ENCODE results near the gene DIS3L. TPM values are rescaled to one million over a fixed set of nuclear protein-coding genes. Genes with fewer than 3 reads are reported as not detected.

DIS3L gene
- total and polyA plus RNA-seq, 2 of the 13 experiments (the other 11 are each of a cell fraction or from before 2014, with no cell fraction given): 21.0 to 50.5 TPM

DNA sequence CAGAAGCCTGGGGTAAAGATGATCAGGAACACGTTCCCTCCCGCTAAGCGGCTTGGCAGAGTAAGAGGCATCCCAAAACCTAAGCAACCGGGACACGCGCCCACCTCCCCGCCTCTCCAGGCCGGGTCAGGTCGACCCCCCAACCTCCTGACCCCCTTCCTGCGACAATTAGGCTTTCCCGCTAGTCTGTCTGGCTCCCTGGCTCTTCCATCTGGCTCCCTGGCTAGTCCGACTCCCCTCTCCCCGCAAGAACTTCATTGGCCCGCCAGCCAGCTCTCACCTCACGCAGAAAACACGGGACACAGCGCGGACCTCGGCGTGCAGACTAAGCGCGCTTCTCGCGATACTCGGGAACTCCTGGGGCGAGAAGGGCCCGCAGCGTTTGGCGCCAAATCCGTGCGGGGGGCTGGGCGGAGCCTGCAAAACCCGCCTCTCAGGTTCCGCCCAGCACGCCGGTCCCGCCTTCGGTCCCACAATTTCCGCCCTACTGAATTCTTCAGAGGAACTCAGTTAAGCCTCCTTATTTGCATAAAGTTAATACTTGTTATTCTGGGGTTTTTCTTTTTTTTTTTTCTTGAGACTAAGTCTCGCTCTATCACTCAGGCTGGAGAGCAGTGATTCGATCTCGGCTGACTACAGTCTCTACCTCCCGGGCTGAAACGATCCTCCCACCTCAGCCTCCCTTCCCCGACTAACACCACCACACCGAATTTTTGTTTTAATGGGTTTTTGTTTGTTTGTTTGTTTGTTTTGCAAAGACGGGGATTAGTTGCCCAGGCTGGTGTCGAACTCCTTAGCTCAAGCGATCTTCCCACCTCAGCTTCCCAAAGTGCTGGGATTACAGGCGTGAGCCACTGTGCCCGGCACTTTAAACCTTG is 63.2 kb downstream of the DIS3L start, which contains the start of gene TIPIN (continued):
- TF ChIP-seq TCF12 (IDR thresholded peaks at IDR 0.05) (no peak), TCF12 (CRISPR knock-in tag; IDR thresholded peaks at IDR 0.05) (no peak), SMAD3 (CRISPR knock-in tag; IDR thresholded peaks at IDR 0.05) (no peak), ATF1 (CRISPR knock-in tag; IDR thresholded peaks at IDR 0.05) (peak; percentile 66), ZC3H4 (CRISPR knock-in tag; IDR thresholded peaks at IDR 0.05; ENCODE audit: borderline replicate concordance) (no peak), ZKSCAN5 (CRISPR knock-in tag; IDR thresholded peaks at IDR 0.05) (0 out of 2 replicates have a peak, but pooled peaks have one; percentile 21), SATB2 (CRISPR knock-in tag; IDR thresholded peaks at IDR 0.05) (no peak), ZNF234 (CRISPR knock-in tag; conservative IDR thresholded peaks at IDR 0.05) (no peak), NFKBIZ (CRISPR knock-in tag; IDR thresholded peaks at IDR 0.05) (no peak), KLF9 (CRISPR knock-in tag; IDR thresholded peaks at IDR 0.05; ENCODE audit: low read depth) (no peak), ZNF225 (CRISPR knock-in tag; IDR thresholded peaks at IDR 0.05) (peak; percentile 74; the same call in 1 of the 2 replicates), ZFP37 (CRISPR knock-in tag; IDR thresholded peaks at IDR 0.05; ENCODE audit: borderline replicate concordance) (no peak), ZNF549 (CRISPR knock-in tag; IDR thresholded peaks at IDR 0.05) (0 out of 2 replicates have a peak, but pooled peaks have one; percentile 45), MIER2 (CRISPR knock-in tag; IDR thresholded peaks at IDR 0.05) (peak; percentile 17; the same call in 1 of the 2 replicates), ZNF556 (CRISPR knock-in tag; IDR thresholded peaks at IDR 0.05; ENCODE audit: borderline replicate concordance) (0 out of 2 replicates have a peak, but pooled peaks have one; percentile 51), HIVEP1 (CRISPR knock-in tag; IDR thresholded peaks at IDR 0.05) (peak; percentile 76; the same call in 1 of the 2 replicates), SIN3A (IDR thresholded peaks at IDR 0.05; ENCODE audit: borderline replicate concordance, low read depth, low read length) (peak; percentile 80; the same call in 1 of the 2 replicates), CREM (IDR thresholded peaks at IDR 0.05) (peak; percentile 71), CREM (CRISPR knock-in tag; IDR thresholded peaks at IDR 0.05) (0 out of 2 replicates have a peak, but pooled peaks have one; percentile 48), IKZF4 (CRISPR knock-in tag; IDR thresholded peaks at IDR 0.05; ENCODE audit: borderline replicate concordance, low read depth, not compliant biosample characterization) (peak; percentile 33), PRMT3 (CRISPR knock-in tag; IDR thresholded peaks at IDR 0.05; ENCODE audit: borderline replicate concordance, low read depth) (peak; percentile 78; the same call in 1 of the 2 replicates), SIX1 (CRISPR knock-in tag; IDR thresholded peaks at IDR 0.05; ENCODE audit: borderline replicate concordance) (no peak), ZNF430 (CRISPR knock-in tag; IDR thresholded peaks at IDR 0.05) (peak; percentile 69; the same call in 1 of the 2 replicates), PCBP1 (IDR thresholded peaks at IDR 0.05; ENCODE audit: borderline replicate concordance, low read depth, low read length) (0 out of 2 replicates have a peak, but pooled peaks have one; percentile 17)
- TF ChIP-seq, protein P1, sequence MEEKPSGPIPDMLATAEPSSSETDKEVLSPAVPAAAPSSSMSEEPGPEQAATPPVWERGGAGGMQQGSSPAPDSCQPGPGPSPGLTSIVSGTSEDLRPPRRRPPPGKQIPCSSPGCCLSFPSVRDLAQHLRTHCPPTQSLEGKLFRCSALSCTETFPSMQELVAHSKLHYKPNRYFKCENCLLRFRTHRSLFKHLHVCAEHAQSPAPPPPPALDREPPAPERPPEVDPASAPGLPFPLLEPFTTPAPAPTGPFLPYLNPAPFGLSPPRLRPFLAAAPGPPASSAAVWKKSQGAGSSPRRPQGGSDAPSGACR (CRISPR knock-in tag; IDR thresholded peaks at IDR 0.05): peak; percentile 27; the same call in 1 of the 2 replicates
- TF ChIP-seq, protein P2, sequence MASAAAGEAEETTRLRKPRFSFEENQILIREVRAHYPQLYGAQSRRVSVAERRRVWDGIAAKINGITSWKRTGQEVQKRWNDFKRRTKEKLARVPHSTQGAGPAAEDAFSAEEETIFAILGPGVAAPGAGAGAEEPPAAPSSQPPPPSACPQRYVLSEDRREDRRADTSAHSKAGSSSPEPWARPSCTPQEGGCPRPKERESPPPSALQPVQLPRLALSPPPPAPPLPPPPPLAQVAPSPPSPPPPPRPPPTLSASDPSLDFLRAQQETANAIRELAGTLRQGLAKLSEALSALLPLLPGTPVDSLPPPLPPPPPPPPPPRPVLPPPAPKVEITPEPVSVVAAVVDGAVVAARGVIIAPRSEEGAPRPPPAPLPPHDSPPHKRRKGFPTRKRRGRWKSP (CRISPR knock-in tag; IDR thresholded peaks at IDR 0.05): peak; percentile 93
- TF ChIP-seq, protein P3, sequence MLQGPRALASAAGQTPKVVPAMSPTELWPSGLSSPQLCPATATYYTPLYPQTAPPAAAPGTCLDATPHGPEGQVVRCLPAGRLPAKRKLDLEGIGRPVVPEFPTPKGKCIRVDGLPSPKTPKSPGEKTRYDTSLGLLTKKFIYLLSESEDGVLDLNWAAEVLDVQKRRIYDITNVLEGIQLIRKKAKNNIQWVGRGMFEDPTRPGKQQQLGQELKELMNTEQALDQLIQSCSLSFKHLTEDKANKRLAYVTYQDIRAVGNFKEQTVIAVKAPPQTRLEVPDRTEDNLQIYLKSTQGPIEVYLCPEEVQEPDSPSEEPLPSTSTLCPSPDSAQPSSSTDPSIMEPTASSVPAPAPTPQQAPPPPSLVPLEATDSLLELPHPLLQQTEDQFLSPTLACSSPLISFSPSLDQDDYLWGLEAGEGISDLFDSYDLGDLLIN (CRISPR knock-in tag; IDR thresholded peaks at IDR 0.05; ENCODE audit: borderline replicate concordance): peak; percentile 59; the same call in 1 of the 2 replicates
- TF ChIP-seq, protein P4, sequence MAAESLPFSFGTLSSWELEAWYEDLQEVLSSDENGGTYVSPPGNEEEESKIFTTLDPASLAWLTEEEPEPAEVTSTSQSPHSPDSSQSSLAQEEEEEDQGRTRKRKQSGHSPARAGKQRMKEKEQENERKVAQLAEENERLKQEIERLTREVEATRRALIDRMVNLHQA (CRISPR knock-in tag; IDR thresholded peaks at IDR 0.05): no peak

Data from HepG2 (cell line).